ENCODE results near the gene CD163.
"Not testable (repeated sequence)": the region's sequence is repeated elsewhere in the genome, so short reads cannot be mapped to it uniquely, and the experiment has no call there.

DNA sequence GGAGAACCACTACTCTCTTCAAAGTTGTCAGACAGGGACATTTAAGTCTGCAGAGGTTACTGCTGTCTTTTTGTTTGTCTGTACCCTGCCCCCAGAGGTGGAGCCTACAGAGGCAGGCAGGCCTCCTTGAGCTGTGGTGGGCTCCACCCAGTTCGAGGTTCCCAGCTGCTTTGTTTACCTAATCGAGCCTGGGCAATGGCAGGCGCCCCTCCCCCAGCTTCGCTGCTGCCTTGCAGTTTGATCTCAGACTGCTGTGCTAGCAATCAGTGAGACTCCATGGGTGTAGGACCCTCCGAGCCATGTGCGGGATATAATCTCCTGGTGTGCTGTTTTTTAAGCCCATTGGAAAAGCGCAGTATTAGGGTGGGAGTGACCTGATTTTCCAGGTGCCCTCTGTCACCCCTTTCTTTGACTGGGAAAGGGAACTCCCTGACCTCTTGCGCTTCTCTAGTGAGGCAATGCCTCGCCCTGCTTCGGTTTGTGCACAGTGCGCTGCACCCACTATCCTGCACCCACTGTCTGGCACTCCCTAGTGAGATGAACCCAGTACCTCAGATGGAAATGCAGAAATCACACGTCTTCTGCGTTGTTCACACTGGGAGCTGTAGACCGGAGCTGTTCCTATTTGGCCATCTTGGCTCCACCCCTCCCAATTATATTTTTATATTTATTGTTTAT, 6.4 kb upstream of the CD163 start:
- TF ChIP-seq, protein P1, sequence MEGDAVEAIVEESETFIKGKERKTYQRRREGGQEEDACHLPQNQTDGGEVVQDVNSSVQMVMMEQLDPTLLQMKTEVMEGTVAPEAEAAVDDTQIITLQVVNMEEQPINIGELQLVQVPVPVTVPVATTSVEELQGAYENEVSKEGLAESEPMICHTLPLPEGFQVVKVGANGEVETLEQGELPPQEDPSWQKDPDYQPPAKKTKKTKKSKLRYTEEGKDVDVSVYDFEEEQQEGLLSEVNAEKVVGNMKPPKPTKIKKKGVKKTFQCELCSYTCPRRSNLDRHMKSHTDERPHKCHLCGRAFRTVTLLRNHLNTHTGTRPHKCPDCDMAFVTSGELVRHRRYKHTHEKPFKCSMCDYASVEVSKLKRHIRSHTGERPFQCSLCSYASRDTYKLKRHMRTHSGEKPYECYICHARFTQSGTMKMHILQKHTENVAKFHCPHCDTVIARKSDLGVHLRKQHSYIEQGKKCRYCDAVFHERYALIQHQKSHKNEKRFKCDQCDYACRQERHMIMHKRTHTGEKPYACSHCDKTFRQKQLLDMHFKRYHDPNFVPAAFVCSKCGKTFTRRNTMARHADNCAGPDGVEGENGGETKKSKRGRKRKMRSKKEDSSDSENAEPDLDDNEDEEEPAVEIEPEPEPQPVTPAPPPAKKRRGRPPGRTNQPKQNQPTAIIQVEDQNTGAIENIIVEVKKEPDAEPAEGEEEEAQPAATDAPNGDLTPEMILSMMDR (IDR thresholded peaks at IDR 0.05): not testable (repeated sequence)
- TF ChIP-seq EP300, POLR2A, POLR2AphosphoS5 (IDR thresholded peaks at IDR 0.05): not testable (repeated sequence)
